ENCODE results near the gene IGSF9. TPM values are rescaled to one million over a fixed set of nuclear protein-coding genes. Genes with fewer than 3 reads are reported as not detected.

The IGSF9 gene, protein sequence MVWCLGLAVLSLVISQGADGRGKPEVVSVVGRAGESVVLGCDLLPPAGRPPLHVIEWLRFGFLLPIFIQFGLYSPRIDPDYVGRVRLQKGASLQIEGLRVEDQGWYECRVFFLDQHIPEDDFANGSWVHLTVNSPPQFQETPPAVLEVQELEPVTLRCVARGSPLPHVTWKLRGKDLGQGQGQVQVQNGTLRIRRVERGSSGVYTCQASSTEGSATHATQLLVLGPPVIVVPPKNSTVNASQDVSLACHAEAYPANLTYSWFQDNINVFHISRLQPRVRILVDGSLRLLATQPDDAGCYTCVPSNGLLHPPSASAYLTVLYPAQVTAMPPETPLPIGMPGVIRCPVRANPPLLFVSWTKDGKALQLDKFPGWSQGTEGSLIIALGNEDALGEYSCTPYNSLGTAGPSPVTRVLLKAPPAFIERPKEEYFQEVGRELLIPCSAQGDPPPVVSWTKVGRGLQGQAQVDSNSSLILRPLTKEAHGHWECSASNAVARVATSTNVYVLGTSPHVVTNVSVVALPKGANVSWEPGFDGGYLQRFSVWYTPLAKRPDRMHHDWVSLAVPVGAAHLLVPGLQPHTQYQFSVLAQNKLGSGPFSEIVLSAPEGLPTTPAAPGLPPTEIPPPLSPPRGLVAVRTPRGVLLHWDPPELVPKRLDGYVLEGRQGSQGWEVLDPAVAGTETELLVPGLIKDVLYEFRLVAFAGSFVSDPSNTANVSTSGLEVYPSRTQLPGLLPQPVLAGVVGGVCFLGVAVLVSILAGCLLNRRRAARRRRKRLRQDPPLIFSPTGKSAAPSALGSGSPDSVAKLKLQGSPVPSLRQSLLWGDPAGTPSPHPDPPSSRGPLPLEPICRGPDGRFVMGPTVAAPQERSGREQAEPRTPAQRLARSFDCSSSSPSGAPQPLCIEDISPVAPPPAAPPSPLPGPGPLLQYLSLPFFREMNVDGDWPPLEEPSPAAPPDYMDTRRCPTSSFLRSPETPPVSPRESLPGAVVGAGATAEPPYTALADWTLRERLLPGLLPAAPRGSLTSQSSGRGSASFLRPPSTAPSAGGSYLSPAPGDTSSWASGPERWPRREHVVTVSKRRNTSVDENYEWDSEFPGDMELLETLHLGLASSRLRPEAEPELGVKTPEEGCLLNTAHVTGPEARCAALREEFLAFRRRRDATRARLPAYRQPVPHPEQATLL
- total RNA-seq, result 8.7 TPM

DNA sequence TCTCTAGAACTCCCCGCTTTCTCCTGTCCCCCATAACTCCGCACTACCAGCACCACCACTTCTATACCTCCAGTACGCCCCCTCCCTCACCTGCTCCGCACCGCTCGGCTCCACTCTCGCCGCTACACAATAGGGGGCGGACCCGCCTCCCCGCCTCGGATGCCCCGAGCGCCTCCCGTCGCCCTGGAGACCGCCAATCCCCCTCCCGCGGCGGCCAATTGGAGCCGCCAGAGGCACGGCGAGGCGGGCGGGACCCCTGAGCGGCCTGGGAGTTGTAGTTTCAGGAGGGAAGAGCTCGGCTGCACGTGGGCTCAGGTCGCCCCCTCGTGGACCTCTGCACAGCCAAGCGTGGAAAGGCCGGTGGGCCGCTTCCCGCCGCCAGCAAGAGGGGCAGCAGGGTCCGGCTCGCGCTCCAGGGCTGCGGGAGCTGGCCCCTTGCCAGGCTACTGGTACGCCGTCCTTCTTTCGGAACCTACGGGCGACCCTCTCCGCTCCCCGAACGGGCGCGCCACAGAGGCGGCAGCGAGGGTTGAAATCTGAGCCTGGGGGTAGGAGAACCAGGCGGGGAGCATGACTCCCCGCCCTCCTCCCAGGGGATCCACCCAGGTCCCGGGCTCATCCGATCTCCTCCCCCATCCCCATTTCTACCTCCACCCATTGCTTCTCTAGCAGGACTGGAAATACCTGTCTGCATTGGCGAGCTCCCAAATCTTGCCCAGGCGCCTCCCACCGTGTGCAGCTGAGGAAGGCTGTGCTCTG lies at the start of gene IGSF9:
Gene IGSF9 (minus strand): TSS at position 131 of the 759 bp plus-strand sequence. CDS start 2,159 bp downstream, outside the sequence.
- DNase-seq, result peak; percentile 95

DNA sequence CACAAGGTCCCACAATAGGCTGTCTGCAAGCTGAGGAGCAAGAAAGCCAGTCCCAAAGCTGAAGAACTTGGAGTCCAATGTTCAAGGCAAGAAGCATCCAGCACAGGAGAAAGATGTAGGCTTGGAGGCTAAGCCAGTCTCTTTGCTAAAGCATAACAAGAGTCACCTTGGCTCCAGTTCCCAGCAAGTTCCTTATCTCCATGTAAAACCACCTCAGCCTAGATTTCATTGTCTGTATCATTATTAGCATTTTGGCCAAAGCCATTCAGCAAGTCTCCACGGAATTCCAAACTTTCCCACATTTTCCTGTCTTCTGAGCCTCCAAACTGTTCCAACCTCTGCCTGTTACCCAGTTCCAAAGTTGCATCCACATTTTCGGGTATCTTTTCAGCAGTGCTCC lies 49.5 kb upstream of the IGSF9 start:
- DNase-seq, result no peak

DNA sequence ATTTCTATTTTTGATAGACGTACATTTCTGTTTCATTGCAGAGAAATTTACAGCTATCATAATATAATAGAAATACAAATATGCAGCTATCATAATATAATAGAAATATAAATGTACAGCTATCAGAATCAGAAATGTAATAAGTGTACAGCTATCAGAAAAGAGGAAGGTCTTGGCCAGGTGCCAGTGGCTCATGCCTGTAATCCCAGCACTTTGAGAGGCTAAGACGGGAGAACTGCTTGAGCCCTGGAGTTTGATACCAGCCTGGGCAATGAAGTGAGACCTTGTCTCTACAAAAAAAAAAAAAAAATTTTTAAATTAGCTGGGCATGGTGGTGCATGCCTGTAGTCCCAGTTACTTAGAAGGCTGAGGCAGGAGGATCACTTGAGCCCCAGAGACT lies 48.5 kb upstream of the IGSF9 start:
- no peak for DNase-seq

DNA sequence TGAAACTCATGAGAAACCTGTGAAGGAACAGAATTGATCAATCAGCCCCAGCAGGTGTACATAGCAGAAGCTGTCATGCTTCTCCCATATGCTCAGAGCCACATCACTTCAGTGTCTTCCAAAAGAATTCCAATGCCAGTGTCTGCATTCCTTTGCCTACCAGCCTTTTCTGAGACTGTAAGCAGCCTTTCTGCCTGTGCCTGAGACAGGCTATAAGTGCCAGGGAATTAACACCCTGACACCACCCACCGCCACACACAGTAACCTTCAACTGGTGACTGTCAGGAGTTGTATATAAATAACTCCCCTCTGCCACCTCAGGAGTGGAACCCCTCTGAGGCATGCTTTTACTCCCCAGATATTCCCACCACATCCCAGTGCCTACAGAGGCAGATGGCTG lies 46.7 kb upstream of the IGSF9 start:
- no peak for DNase-seq

DNA sequence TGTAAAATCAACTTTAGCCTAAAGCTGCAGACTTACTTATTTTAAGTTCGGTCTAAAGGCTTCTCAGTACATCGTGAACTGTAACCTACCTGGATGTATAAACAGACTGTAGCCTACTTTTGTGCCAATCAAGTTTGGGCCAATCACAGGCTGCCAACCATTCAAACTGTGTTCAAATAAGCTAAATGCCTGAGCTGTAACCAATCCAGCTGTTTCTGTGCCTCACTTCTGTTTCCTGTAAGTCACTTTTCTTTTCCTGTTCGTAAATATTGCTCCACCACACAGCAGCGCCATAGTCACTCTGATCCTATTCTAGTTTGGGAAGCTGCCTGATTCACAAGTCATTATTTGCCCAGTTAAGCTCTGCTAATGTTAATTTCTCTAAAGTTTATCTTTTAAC lies 46.1 kb upstream of the IGSF9 start:
- no peak for DNase-seq

DNA sequence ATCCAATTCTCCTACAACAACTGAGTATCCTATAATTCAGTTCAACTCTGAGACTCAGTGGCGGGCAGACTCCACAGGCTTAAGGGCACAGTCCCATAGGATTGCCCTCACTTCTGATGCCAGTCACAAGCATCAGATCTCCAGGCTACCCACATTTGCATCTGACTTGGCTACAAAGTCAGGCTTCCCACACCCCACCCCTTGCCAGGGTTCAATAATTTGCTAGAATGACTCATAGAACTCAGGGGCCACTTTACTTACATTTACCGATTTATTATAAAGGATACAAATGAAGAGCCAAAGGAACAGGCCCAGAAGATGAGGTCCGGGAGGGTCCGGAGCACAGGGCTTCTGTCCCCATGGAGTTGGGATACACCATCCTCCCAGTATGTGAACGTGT lies 44.6 kb upstream of the IGSF9 start:
- DNase-seq, result no peak

DNA sequence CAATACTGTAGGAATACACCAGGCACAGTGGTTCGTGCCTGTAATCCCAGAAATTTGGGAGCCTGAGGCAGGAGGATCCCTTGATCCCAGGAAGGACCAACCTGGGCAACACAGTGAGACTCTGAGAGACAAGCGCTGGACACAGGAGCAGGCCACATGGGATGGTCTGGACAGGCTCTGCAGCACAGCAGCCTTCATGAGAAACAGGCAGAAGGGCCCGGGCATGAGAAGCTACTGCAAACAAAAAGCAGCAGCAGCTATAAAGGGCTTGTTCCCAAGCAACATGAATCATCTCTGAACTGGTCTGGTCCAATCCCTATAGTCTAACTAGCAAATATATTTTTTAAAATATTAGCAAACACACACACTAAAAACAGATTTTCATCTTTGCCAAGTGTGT lies 44.2 kb upstream of the IGSF9 start:
- DNase-seq, result no peak

DNA sequence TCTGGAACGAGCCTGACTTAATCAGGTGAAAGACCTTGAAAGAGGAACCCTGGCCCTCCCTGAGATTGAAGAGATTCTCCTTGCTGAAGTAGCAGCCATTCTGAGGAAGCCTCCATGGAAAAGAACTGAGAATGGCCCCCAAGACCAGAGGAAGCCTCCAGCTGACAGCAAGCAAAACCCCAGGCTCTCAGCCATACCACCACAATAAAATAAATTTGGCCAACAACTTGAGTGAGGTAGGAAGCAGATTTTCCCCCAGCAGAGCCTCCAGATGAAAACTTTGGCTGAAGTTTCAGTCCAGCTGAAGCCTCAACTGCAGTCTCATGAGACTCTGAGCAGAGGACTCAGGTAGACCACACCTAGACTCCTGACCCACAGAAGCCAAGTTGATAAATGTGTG lies 42.6 kb upstream of the IGSF9 start:
- DNase-seq, result no peak

DNA sequence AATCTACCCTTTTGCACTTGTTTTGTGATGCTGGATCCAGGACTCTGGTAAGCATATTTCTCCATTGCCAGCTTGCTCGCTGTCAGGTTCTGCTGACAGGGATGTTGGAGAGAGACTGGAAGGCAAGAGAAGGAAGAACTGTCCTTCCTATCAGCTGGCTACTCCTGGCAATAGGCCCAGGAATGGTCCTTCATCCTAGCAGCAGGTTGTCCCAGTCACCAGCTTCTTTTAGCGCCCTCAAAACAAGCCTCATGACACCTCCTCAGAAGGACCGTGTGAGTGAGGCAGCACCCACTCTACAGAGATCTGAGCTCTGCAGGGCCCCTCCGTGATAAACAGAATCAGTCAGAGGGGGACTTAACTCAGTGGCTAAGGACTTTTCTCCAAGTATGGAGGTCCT lies 41.8 kb upstream of the IGSF9 start:
- no peak for DNase-seq

DNA sequence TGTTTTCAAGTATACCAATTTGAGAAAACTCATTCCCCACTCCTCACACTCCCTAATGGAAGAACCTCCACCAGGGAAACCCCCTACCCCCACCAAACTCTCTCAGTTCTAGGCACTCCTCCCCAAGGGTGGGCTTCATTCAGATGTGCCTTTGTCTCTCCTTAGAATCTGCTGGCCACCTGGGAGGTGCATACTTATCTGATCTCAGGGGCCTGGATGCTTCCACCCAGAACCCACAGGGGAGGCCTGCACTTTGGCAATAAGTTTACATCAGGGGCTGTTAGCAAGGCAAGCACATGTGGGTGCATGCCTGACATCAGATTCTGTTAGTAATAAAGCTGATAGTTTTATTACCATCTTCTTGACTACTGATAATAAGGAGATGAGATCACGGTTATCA lies 41.1 kb upstream of the IGSF9 start:
- DNase-seq, result no peak

DNA sequence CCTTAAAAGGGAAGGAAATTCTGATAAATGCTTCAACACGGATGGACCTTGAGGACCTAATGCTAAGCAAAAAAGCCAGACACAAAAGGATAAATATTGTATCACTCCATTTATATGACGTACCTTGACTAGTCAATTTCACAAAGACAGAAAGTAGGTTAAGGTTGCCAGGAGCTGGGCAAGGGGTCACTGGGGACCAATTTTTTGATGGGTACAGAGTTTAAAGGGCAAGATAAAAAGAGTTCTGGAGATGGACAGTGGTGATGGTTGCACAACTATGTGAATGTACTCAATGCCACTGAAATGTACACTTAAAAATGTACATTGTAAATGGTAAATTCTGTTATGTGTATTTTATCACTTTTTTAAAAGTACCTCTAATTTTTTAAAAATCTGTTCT lies 40.7 kb upstream of the IGSF9 start:
- no peak for DNase-seq

DNA sequence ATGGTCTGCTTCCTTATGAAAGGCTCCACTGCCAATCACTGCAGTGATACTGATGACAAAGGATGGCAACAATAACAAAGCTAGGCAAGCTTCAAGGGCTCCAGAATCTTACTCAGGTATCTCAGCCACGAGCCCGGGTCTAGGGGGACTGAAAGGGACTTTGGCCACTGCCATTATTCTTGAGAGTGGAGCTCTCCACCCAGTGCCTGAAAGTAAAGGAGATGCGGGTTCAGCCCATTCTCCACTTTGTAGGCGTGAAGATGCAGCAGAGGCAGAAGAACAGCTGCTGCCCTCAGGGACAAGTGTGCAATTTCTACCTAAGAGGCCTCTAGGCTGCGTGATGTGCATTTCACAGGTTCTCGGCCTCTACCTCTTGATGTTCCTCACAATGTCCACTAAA lies 40.1 kb upstream of the IGSF9 start:
- no peak for DNase-seq

DNA sequence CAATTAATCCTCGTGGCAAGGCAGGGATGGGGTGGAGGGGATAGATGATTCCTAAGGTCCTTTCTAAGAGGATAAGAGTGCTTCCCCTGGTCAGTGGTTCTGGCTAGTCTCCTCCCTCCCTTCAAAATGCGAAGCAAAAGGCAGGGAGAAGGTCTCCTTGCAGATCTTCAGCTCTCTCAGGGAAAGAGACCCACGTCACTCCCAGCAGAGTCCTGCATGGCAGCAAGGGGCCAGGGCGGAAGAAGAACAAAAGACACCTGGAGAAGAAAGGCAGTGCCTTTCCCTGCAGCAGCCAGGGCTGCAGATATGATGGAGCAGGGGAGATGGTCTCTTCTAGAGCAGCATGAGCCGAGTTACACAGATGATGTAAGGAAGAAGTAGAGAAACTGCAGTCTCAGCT lies 38.3 kb upstream of the IGSF9 start:
- no peak for DNase-seq

DNA sequence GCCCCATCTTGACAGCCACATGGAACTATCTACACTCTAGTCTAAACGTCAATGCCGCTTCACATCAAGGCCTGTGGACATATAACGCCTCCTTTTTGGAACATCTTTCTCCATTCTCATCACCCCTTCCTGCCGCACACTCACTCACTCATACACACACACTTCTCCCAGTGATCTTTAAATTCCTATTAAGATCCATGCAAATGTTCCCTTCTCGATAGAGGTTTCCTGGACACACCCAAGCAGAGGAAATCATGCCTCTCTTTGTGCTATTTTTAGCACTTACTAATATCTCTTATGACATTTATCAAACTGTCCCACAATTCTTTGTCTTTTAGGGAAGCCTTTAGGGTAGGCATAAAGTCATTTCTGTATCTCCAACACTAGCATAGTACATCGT lies 36.9 kb upstream of the IGSF9 start:
- no peak for DNase-seq

DNA sequence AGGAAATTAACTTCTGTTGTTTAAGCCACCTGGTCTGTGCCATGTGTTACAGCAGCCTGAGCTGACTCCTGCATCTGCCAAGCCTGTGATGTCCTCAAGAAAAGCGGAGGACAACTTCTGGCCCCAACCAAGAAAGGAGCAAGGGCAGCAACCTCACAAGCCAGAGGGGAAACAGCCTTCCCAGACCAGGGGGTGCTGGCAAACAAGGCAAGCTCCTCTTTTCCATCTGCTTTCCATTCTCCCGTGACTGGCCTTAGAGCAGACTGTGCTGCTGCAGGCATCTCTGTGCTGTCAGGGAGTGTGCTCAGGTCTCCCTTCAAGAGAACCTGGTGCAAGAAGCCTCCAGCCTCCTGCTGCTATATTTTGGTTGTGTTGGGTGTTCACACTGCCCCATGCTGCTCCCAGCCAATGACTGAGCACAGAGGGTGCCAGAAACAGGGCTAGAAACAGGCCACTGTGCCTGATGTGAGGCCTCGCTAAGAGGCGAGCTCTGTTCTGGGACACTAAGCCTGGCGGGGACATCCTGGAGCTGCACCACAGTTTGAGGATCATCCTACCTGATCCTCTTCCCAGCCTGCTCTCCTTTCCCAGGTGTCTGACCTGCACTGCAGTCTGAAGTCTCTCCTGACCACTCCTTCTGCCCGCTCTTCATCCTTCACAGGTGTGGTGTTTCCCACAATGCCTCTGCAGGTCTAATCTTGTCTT lies 36.1 kb upstream of the IGSF9 start:
- no peak for DNase-seq

DNA sequence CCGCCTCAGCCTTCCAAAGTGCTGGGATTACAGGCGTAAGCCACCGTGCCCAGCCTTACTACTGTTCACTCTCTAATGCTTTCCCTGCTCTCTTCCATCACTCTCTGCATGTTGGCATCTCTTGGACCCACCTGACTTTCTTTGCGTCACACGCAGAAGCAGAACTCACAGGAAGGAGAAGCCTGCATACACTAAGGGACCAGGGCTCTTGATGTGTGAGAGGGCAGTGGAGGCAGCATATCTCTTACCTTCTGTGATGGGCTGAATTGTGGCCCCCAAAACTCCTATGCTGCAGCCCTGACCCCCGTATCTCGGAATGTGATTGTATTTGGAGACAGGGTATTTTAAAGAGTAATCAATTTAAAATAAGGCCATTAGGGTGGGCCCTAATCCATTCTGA lies 35.4 kb upstream of the IGSF9 start:
- DNase-seq, result no peak

DNA sequence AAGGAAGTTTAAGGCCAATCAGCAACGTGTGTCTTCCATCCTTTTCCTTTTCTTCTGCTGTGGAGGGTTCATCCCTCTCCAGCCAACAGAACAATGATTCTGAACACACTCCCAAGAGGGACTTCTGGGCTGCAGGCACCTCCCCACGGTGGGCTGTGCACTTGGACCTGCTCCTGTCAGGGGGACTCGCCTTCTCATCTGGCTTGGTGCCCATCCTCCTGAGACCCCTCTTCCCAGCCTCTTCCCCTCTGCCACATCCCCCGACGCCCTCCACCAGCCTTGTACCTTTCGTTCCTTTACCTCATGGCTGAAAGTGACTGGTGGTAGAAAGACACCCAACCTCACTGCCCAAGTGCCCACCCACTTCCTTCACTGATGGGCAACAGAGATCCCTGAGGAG lies 34.7 kb upstream of the IGSF9 start:
- no peak for DNase-seq

DNA sequence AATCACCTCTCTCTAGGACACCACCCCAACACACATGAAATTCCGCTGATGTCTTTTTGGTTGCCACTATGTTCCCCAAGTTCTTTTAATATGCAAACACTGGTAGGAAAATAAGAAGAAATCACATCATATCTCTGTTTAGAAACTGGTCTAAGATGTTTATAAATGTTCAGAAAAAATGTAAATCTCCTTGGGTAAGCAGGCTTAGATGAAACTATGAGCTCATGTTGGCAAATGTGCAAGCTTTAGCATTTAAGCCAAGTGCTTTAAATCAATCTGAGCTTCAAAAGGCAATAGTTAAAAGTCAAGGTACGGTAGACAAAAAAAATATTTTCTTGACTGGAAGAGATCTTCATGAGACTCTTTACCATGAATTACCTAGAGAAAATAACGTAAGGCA lies 33.8 kb upstream of the IGSF9 start:
- peak; percentile 44 for DNase-seq

DNA sequence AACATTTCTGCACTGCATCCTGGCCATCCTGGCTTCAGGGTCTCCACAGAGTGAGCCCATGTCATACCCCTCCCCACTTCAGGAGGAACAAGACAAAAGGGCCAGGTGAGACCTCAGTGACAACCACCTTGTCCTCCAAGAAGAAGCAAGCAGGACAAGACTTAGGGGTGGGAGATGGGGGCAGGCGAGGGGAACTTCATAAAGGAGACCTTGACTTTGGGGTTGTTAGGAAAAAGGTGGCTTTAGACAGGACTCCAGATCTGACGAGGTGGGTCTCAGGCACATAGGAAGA lies 32.6 kb upstream of the IGSF9 start:
- no peak for DNase-seq

DNA sequence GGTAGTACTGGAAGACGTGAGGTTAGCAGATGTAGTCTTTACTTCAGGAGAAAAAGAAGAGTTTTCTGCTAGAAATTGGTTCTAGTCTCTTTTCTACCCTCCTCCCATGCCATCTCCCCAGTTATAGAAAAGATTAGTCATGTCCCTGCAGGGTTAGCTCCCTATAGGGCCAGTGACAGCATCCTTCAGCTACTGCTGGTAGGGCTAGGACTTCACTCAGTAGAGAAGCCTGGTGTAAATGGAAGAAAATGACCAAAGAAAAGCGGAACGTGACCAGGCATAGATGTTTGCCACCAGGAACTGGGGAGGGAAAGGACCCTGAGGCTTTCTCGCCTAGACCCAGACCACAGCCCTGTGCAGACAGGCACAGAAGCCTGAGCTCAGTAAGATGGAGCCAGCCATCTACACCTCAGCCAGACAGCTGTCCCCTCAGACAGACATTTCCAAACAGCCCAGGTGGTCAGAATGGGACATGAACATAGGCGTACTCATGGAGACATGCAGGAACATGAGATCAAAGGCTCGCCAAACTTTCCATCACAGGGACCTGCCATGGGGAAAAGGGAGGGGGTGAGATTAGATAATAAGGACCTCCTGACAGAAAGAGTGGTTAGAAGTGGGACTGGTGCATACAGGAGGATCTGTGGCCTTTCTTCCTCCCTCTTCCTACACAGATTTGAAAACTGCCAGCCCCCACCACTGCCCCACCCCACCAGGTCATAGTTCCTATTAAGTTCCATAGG lies 32.1 kb upstream of the IGSF9 start:
- no peak for DNase-seq

DNA sequence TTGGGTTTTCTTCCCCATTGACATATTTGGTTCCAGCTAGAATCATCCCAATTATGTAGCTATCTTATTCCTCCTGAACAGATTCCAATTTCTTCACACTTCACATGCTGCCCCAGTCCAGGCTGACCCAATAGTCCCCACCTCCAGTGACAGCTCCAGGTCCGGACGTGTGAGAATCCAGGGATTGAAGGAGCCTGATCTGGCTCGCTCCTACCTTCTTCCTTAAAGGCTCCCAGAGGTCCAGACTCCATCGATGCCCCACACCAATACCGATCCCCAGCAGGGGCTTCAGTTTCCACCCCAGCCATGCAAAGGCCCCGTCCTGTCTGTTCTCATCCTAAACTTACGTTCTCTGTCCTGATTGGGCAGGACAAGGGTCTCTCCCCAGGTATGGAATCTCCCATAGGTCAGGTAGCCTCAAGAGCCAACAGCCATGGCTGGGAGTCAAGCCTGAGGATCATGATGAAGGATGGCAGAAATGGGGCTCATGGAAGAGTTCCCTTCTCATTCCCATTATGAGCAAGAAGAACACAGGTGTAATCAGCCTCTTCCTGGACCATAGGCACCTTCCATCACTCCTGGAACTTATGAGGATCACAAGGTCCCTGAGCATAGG lies 29.0 kb upstream of the IGSF9 start:
- DNase-seq, result no peak
